ENCODE data around the gene PLEKHA4. TPM values are rescaled to one million over a fixed set of nuclear protein-coding genes. Genes with fewer than 3 reads are reported as not detected.
A peak's percentile ranks its signal among the peaks of the same experiment; 100 is the strongest.

PLEKHA4 gene
- total RNA-seq, 2 donors from 2014 or later: 9.4 to 22.9 TPM

GRCh38 chr19:48807590-48808308 is 60.7 kb downstream of the PLEKHA4 start:
- H3K4me1 ChIP-seq (replicated peaks): peaks cover 3% of the 10 kb centered on the region
- no peaks in the 10 kb centered on the region for H3K27me3 ChIP-seq (replicated peaks; ENCODE audit: insufficient read depth)
- no peak overlapping the region for H3K27ac ChIP-seq
- H3K4me3 ChIP-seq: no peak overlapping the region
- intact Hi-C loops (cut with DNase I): no loop called here
- no peaks in the 10 kb centered on the region for H3K9me3 ChIP-seq
- DNase-seq (ENCODE audit: low spot score): no peak
- no peak for TF ChIP-seq POLR2AphosphoS5 (IDR thresholded peaks at IDR 0.05)
- TF ChIP-seq POLR2A (IDR thresholded peaks at IDR 0.05): no peak
- TF ChIP-seq CTCF (IDR thresholded peaks at IDR 0.05): no peak
- no peaks in the 10 kb centered on the region for H3K36me3 ChIP-seq
- WGBS: 78% methylated on average over 13 of the region's 13 CpGs

- TF ChIP-seq POLR2A (IDR thresholded peaks at IDR 0.05): no peak
- TF ChIP-seq CTCF (IDR thresholded peaks at IDR 0.05): no peak
- no peak for TF ChIP-seq POLR2AphosphoS5 (IDR thresholded peaks at IDR 0.05)
- Histone ChIP-seq H3K27me3 (replicated peaks; ENCODE audit: insufficient read depth) (no peaks in the 10 kb centered on the region), H3K4me1 (replicated peaks) (no peaks in the 10 kb centered on the region), H3K9me3 (no peaks in the 10 kb centered on the region), H3K4me3 (no peak overlapping the region), H3K36me3 (no peaks in the 10 kb centered on the region), H3K27ac (no peak overlapping the region)
- intact Hi-C loops (cut with DNase I): no loop called here
- DNase-seq (ENCODE audit: low spot score): no peak
- 70% methylated on average over 17 of the region's 17 CpGs for WGBS
Measured at GRCh38 chr19:48806818-48807589, 61.4 kb downstream of the PLEKHA4 start.

- 67% methylated on average over 5 of the region's 5 CpGs for WGBS
- Histone ChIP-seq H3K4me1 (replicated peaks) (no peaks in the 10 kb centered on the region), H3K9me3 (no peaks in the 10 kb centered on the region), H3K27ac (no peak overlapping the region), H3K4me3 (no peak overlapping the region), H3K36me3 (no peaks in the 10 kb centered on the region), H3K27me3 (replicated peaks; ENCODE audit: insufficient read depth) (no peaks in the 10 kb centered on the region)
- no peak for DNase-seq (ENCODE audit: low spot score)
- intact Hi-C loops (cut with DNase I): no loop called here
- TF ChIP-seq CTCF (IDR thresholded peaks at IDR 0.05) (no peak), POLR2AphosphoS5 (IDR thresholded peaks at IDR 0.05) (peak; percentile 22), POLR2A (IDR thresholded peaks at IDR 0.05) (no peak)
Measured at GRCh38 chr19:48806518-48806817, 61.9 kb downstream of the PLEKHA4 start.

- TF ChIP-seq POLR2AphosphoS5 (IDR thresholded peaks at IDR 0.05) (no peak), CTCF (IDR thresholded peaks at IDR 0.05) (no peak), POLR2A (IDR thresholded peaks at IDR 0.05) (no peak)
- 88% methylated on average over 15 of the region's 15 CpGs for WGBS
Measured at GRCh38 chr19:48805452-48805851, 63.0 kb downstream of the PLEKHA4 start.

GRCh38 chr19:48804496-48804895 is 63.9 kb downstream of the PLEKHA4 start:
- Histone ChIP-seq H3K27me3 (replicated peaks; ENCODE audit: insufficient read depth) (no peaks in the 10 kb centered on the region), H3K27ac (no peak overlapping the region), H3K4me3 (no peak overlapping the region), H3K4me1 (replicated peaks) (no peaks in the 10 kb centered on the region), H3K36me3 (no peaks in the 10 kb centered on the region), H3K9me3 (no peaks in the 10 kb centered on the region)
- no peak for DNase-seq (ENCODE audit: low spot score)
- 70% methylated on average over 8 of the region's 8 CpGs for WGBS
- TF ChIP-seq POLR2AphosphoS5 (IDR thresholded peaks at IDR 0.05): no peak
- no peak for TF ChIP-seq POLR2A (IDR thresholded peaks at IDR 0.05)
- TF ChIP-seq CTCF (IDR thresholded peaks at IDR 0.05): no peak
- intact Hi-C loops (cut with DNase I): no loop called here

More at GRCh38 chr19:48805452-48805851, 63.0 kb downstream of the PLEKHA4 start:
- Histone ChIP-seq H3K27me3 (replicated peaks; ENCODE audit: insufficient read depth) (no peaks in the 10 kb centered on the region), H3K36me3 (no peaks in the 10 kb centered on the region), H3K27ac (no peak overlapping the region), H3K4me3 (no peak overlapping the region), H3K4me1 (replicated peaks) (no peaks in the 10 kb centered on the region), H3K9me3 (no peaks in the 10 kb centered on the region)
- DNase-seq (ENCODE audit: low spot score): no peak
- intact Hi-C loops (cut with DNase I): no loop called here
